Measurements from ENCODE around the gene ZNF273.
A peak's percentile ranks its signal among the peaks of the same experiment; 100 is the strongest.
"Not testable (repeated sequence)": the region's sequence is repeated elsewhere in the genome, so short reads cannot be mapped to it uniquely, and the experiment has no call there.

The ZNF273 gene

GRCh38 chr7:64944667-64945502 is 41.8 kb downstream of the ZNF273 start:
- not testable (repeated sequence) for DNase-seq (ENCODE audit: low spot score)

- no peak for DNase-seq (ENCODE audit: low spot score)
Observed at GRCh38 chr7:64945503-64946175, 42.6 kb downstream of the ZNF273 start.

DNA sequence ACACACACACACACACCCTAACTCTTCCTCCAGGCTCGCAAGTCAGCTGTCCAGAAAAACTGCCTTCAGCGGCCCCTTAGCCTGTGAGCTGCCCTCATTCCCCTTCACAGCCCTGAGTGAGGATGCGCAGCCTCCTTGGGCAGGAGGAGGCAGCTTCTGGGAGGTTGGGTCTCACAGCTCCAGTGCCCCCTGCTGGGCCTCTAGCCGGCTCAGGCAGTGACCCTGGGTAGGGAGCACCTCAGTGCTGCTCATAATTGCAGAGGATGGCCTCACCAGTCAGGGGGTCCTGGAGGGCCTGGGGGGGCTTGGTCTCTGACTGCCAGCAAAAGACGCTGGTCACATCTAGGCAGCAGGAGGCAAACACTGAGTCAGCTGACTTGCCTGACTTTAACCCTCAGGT is 43.7 kb downstream of the ZNF273 start:
- DNase-seq (ENCODE audit: low spot score), result peak; percentile 21

DNA sequence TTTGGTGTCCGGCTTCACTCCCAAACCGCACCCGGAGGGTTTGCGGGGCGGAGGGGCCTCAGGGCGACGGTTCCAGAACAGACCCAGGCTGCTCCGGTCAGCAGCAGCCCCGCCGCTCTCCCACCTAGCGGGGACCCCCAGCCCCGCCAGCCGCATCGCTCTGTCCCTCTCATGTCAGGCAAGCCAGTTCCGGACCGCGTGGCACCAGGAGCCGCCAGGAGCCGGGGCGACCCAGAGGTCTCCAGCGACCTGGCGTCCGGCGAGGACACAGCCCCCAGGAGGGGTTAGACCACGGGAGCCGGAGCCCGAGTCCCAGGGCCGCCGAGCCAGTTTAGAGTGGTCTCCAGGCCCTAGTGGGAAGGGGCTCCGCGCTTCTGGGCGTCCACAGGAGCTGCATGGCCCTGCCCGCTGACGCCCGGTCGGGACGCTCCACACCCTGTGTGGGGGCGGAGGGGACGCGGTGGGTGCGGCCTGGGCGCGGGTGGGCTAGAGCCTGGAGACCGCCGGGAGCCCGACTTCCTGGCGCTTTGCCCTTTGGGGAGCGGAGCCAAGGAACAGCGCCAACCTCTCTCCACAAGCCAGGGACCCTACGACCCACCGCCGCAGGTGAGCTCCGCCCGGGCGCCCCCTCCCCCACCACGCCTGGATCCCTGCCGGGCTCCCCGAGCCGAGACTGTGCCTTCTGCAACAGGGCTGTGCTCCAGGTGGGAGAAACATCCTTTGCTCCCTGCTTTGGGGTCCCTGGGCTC is 44.4 kb downstream of the ZNF273 start:
- DNase-seq (ENCODE audit: low spot score), result no peak

GRCh38 chr7:64948774-64949173 is 45.7 kb downstream of the ZNF273 start:
- DNase-seq (ENCODE audit: low spot score), result not testable (repeated sequence)

GRCh38 chr7:64950673-64951072 is 47.6 kb downstream of the ZNF273 start:
- not testable (repeated sequence) for DNase-seq (ENCODE audit: low spot score)

- peak; percentile 62 for DNase-seq (ENCODE audit: low spot score)
Observed at GRCh38 chr7:64951250-64951848, 48.3 kb downstream of the ZNF273 start.

DNA sequence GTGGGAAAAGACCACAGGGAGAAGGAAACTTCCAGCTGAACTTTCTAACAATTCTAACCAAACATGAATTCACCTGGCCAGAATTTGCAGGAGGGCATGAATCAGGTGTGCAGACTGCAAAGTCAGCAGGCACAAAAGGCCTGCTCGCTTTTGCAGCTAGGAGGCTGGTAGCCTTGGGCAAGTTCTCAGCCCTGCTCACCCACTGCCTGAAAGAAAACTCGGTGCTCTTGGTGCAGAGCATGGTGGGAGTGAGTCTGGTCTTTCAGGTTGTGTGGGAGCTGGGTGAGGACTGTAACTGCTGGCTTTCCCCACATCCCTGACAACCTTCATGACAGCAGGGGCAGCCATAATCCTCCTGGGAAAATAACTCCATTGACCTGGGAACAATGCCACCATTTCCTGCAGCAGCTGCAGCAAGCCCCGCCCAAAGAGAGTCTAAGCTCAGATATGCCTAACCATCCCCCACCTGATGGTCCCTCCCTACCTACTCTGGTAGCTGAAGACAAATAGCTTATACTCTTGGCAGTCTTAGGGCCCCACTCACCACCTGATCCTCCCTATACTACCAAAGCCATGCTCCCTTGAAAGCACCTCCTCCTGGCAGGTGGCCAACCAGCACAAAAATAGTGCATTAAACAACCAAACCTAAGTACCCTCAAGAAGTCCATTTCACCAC is 56.1 kb downstream of the ZNF273 start:
- DNase-seq (ENCODE audit: low spot score), result no peak

DNA sequence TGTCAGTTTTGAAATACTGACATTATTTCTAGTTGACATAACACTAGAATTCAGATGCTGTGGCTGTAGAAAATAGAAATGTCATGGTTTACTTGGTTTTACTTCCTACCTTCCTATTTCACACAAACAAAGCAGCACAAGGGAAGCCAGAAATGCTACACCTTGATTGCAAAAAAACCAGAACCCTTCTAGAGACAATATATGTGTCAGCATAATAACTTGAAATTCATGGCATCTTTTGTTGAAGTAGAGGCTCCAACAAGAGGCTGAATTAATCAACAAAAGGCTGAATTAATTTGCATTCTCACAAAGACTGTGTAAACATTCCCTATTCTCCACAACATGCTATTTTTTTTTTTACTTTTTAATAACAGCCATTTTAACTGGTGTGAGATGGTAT is 62.5 kb downstream of the ZNF273 start:
- DNase-seq (ENCODE audit: low spot score), result no peak

GRCh38 chr7:64978497-64979203 is 75.6 kb downstream of the ZNF273 start:
- no peak for DNase-seq (ENCODE audit: low spot score)

All from SW480 (cell line).